A549 (cell line): ENCODE results near the gene GAL3ST2.

Experiments used
- CBX8 ChIP-seq: fragments of 200-600 bp; sonication (generic); IDR thresholded peaks from 2 replicates; pipeline ENCODE4 v1.6.1; 2016
- CEBPB ChIP-seq, 2 experiments: fragments of >200 bp in 1 of 2; sonication (Bioruptor Twin) in 1 of 2; formaldehyde crosslinking in 1 of 2; IDR thresholded peaks; 2 replicates each; pipeline ENCODE4 v1.6.1; 2012 to 2016
- CTCF ChIP-seq: fragments of >200 bp; sonication (Bioruptor Twin); formaldehyde crosslinking; IDR thresholded peaks from 3 replicates; pipeline ENCODE4 v1.5.1; 2016
- EP300 ChIP-seq, 2 experiments: fragments of >200 bp; sonication (Bioruptor Twin); formaldehyde crosslinking; IDR thresholded peaks; 2 replicates in 1 of 2; 3 replicates in 1 of 2; pipeline ENCODE4 v1.6.1; 2016 to 2017
- FOSL2 ChIP-seq, 2 experiments: fragments of 450-650 bp in 1 of 2; fragments of >200 bp in 1 of 2; sonication (Bioruptor Twin) in 1 of 2; formaldehyde crosslinking; IDR thresholded peaks; 2 replicates each; pipeline versions ENCODE4 v1.5.0 to v1.6.1; 2016 to 2020; ENCODE audit warnings: mild to moderate bottlenecking in 1 of 2, moderate library complexity in 1 of 2
- HMGXB4 ChIP-seq: fragments of 250-450 bp; sonication (Bioruptor Pico); IDR thresholded peaks from 2 replicates; pipeline ENCODE4 v1.5.0; 2021; ENCODE audit warnings: mild to moderate bottlenecking, moderate library complexity, borderline replicate concordance
- KDM5A ChIP-seq: fragments of 200-600 bp; sonication (generic); IDR thresholded peaks from 2 replicates; pipeline ENCODE4 v1.6.1; 2016; ENCODE audit warnings: antibody characterized with exemption, mild to moderate bottlenecking
- MAX ChIP-seq: IDR thresholded peaks from 2 replicates; pipeline ENCODE4 v1.6.1; 2012
- RFX5 ChIP-seq: fragments of 450-650 bp; IDR thresholded peaks from 2 replicates; pipeline ENCODE4 v1.7.1; 2014; ENCODE audit warnings: antibody characterized with exemption, mild to moderate bottlenecking, moderate library complexity
- RNF2 ChIP-seq: fragments of 200-600 bp; sonication (generic); IDR thresholded peaks from 2 replicates; pipeline ENCODE4 v1.6.1; 2016; ENCODE audit warnings: low read depth, mild to moderate bottlenecking, antibody characterized with exemption, moderate library complexity, borderline replicate concordance
- SREBF2 ChIP-seq: fragments of 450-650 bp; IDR thresholded peaks from 2 replicates; pipeline ENCODE4 v1.6.1; 2014; ENCODE audit warnings: mild to moderate bottlenecking, moderate library complexity
- TFCP2L1 ChIP-seq: fragments of 250-450 bp; sonication (Bioruptor Pico); IDR thresholded peaks from 2 replicates; pipeline ENCODE4 v1.5.0; 2021; ENCODE audit warnings: mild to moderate bottlenecking

GRCh38 chr2:241768850-241769249 is 7.8 kb upstream of the GAL3ST2 start:
- TF ChIP-seq RFX5: no peak
- TF ChIP-seq KDM5A: no peak
- no peak for TF ChIP-seq CTCF
- TF ChIP-seq FOSL2 (IDR thresholded peaks at IDR 0.05): no peak
- no peak for TF ChIP-seq FOSL2 (CRISPR knock-in tag; IDR thresholded peaks at IDR 0.05)
- no peak for TF ChIP-seq TFCP2L1 (CRISPR knock-in tag)
- no peak for TF ChIP-seq CEBPB (IDR thresholded peaks at IDR 0.05)
- no peak for TF ChIP-seq SREBF2
- no peak for TF ChIP-seq HMGXB4 (CRISPR knock-in tag)
- no peak for TF ChIP-seq RNF2
- no peak for TF ChIP-seq CBX8
- no peak for TF ChIP-seq EP300 (IDR thresholded peaks at IDR 0.05)
- TF ChIP-seq MAX: no peak
